ENCODE data around the gene SLC9A5. TPM values are rescaled to one million over a fixed set of nuclear protein-coding genes. Genes with fewer than 3 reads are reported as not detected.

Gene SLC9A5
- total RNA-seq, 1 experiment from 2014 or later, result 1.1 TPM

- Histone ChIP-seq H3K9me2 (replicated peaks; ENCODE audit: low read length) (no peaks in the 10 kb centered on the region), H3K4me3 (ENCODE audit: low read length) (no peak overlapping the region), H3K4me2 (ENCODE audit: low read length) (no peak overlapping the region), H2AFZ (ENCODE audit: low read length) (no peak overlapping the region), H3K27me3 (ENCODE audit: low read length) (no peaks in the 10 kb centered on the region), H4K20me1 (ENCODE audit: low read length) (no peaks in the 10 kb centered on the region), H3K9ac (ENCODE audit: low read length) (no peak overlapping the region), H3F3A (ENCODE audit: low read length, unreplicated experiment) (no peaks in the 10 kb centered on the region), H3K27ac (ENCODE audit: low read length) (no peak overlapping the region), H3K36me3 (ENCODE audit: low read depth, low read length) (no peaks in the 10 kb centered on the region), H3K4me1 (ENCODE audit: insufficient read depth, low read length) (no peaks in the 10 kb centered on the region), H3K9me3 (ENCODE audit: low read length) (no peaks in the 10 kb centered on the region), H3K79me2 (ENCODE audit: low read length) (no peaks in the 10 kb centered on the region)
- intact Hi-C loops (cut with micrococcal nuclease), result no loop called here
- ChIA-PET CTCF (no interaction called here), POLR2A (ENCODE audit: unreplicated experiment) (no interaction called here)
- DNase-seq, result no peak
- TF ChIP-seq CTCF (conservative IDR thresholded peaks at IDR 0.05; ENCODE audit: low read depth, low read length) (no peak), EZH2 (IDR thresholded peaks at IDR 0.05; ENCODE audit: low read length, unreplicated experiment) (no peak), EZH2phosphoT487 (IDR thresholded peaks at IDR 0.05; ENCODE audit: borderline replicate concordance, low read length) (no peak)
- ATAC-seq, result no peak
- no TSS peak for BruUV-seq (replicated peaks)
Measured at GRCh38 chr16:67287960-67288359, 39.2 kb downstream of the SLC9A5 start.

- H3K27me3 ChIP-seq (ENCODE audit: low read length), result no peaks in the 10 kb centered on the region
- no peaks in the 10 kb centered on the region for H4K20me1 ChIP-seq (ENCODE audit: low read length)
- ChIA-PET POLR2A (ENCODE audit: unreplicated experiment) (no interaction called here), CTCF (no interaction called here)
- no peaks in the 10 kb centered on the region for H3K36me3 ChIP-seq (ENCODE audit: low read depth, low read length)
- no peaks in the 10 kb centered on the region for H3K9me3 ChIP-seq (ENCODE audit: low read length)
- H3K4me1 ChIP-seq (ENCODE audit: insufficient read depth, low read length), result peaks cover 6% of the 10 kb centered on the region
- H3K9me2 ChIP-seq (replicated peaks; ENCODE audit: low read length), result no peaks in the 10 kb centered on the region
- TF ChIP-seq EZH2 (IDR thresholded peaks at IDR 0.05; ENCODE audit: low read length, unreplicated experiment) (no peak), EZH2phosphoT487 (IDR thresholded peaks at IDR 0.05; ENCODE audit: borderline replicate concordance, low read length) (no peak), CTCF (conservative IDR thresholded peaks at IDR 0.05; ENCODE audit: low read depth, low read length) (no peak)
- DNase-seq, result no peak
- no peak for ATAC-seq
- H3F3A ChIP-seq (ENCODE audit: low read length, unreplicated experiment), result no peaks in the 10 kb centered on the region
- no peaks in the 10 kb centered on the region for H3K79me2 ChIP-seq (ENCODE audit: low read length)
- no peak overlapping the region for H3K27ac ChIP-seq (ENCODE audit: low read length)
- no peak overlapping the region for H2AFZ ChIP-seq (ENCODE audit: low read length)
- no TSS peak for BruUV-seq (replicated peaks)
- H3K4me2 ChIP-seq (ENCODE audit: low read length), result no peak overlapping the region
- H3K9ac ChIP-seq (ENCODE audit: low read length), result no peak overlapping the region
- H3K4me3 ChIP-seq (ENCODE audit: low read length), result no peak overlapping the region
- intact Hi-C loops (cut with micrococcal nuclease), result no loop called here
Measured at GRCh38 chr16:67291461-67291860, 42.7 kb downstream of the SLC9A5 start.

- Histone ChIP-seq H3F3A (ENCODE audit: low read length, unreplicated experiment) (no peaks in the 10 kb centered on the region), H3K9ac (ENCODE audit: low read length) (no peak overlapping the region), H3K4me1 (ENCODE audit: insufficient read depth, low read length) (peaks cover 13% of the 10 kb centered on the region), H4K20me1 (ENCODE audit: low read length) (no peaks in the 10 kb centered on the region), H3K79me2 (ENCODE audit: low read length) (no peaks in the 10 kb centered on the region), H3K27me3 (ENCODE audit: low read length) (no peaks in the 10 kb centered on the region), H3K36me3 (ENCODE audit: low read depth, low read length) (no peaks in the 10 kb centered on the region), H3K4me2 (ENCODE audit: low read length) (no peak overlapping the region), H2AFZ (ENCODE audit: low read length) (no peak overlapping the region), H3K9me3 (ENCODE audit: low read length) (no peaks in the 10 kb centered on the region), H3K4me3 (ENCODE audit: low read length) (no peak overlapping the region), H3K9me2 (replicated peaks; ENCODE audit: low read length) (no peaks in the 10 kb centered on the region), H3K27ac (ENCODE audit: low read length) (no peak overlapping the region)
- intact Hi-C loops (cut with micrococcal nuclease), result no loop called here
- ChIA-PET CTCF (no interaction called here), POLR2A (ENCODE audit: unreplicated experiment) (no interaction called here)
- no peak for DNase-seq
- TF ChIP-seq CTCF (conservative IDR thresholded peaks at IDR 0.05; ENCODE audit: low read depth, low read length), result no peak
- no peak for TF ChIP-seq EZH2phosphoT487 (IDR thresholded peaks at IDR 0.05; ENCODE audit: borderline replicate concordance, low read length)
- no peak for TF ChIP-seq EZH2 (IDR thresholded peaks at IDR 0.05; ENCODE audit: low read length, unreplicated experiment)
- BruUV-seq (replicated peaks), result no TSS peak
- no peak for ATAC-seq
Measured at GRCh38 chr16:67294171-67294757, 45.5 kb downstream of the SLC9A5 start.

All from PC-3 (cell line).